Ovary (tissue), 3 donors: ENCODE measurements around the gene CBY1.

Source experiments
- EP300 ChIP-seq: sonication (generic); formaldehyde crosslinking; IDR thresholded peaks from one replicate; pipeline ENCODE4 v1.6.1; 2017; ENCODE audit warnings: antibody characterized with exemption
- POLR2A ChIP-seq: fragments of 450-650 bp; IDR thresholded peaks from one replicate; pipeline ENCODE4 v1.6.1; 2017; ENCODE audit warnings: antibody characterized with exemption, mild to moderate bottlenecking, moderate library complexity
- TF ChIP-seq, protein P1 (sequence below), 3 donors: fragments of 450-650 bp in 2 of 3; fragments of 200-600 bp in 1 of 3; IDR thresholded peaks; one replicate each; pipeline versions ENCODE4 v1.5.1 to v1.8.0; 2016 to 2022; ENCODE audit warnings: antibody characterized with exemption in 3 of 3, mild to moderate bottlenecking in 1 of 3
- donor health status: DM: no; HTN: no; CAD: no.

DNA sequence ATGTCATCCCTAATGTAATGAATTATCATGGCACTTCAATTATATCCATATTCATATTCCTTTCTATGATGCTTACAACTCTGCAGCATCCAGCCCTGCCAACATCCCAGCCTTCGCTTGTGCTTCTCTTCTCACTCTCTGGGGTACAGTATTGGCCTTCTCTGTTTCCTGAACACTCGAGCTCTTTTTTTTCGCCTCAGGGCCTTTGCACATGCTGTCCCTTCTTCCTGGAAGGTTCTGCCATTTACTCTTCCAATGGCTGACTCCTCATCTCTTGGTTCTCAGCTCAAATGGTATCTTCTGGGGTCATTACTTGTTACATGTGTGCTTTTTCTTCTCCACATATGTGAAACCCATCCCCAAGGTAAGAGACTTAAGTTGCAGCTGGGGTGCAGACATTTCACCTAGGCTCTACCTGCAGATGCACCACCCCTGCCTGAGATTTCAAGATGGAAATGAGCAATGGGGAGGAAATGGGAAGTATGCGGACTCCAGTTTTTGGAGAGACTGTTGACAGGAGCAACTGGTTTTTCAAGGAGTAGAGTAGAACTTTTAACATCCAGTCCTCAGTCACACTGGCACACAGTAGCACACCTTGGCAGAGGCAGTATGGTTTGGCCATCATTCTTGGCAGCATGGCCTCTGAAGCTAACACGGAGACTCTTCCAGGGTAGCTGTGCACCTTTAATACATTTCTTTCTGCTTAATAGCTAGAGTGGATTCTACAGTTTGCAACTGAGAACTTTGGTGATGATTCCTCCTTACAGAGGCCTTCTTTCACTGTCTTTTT lies 44.0 kb upstream of the CBY1 start:
- TF ChIP-seq, protein P1, sequence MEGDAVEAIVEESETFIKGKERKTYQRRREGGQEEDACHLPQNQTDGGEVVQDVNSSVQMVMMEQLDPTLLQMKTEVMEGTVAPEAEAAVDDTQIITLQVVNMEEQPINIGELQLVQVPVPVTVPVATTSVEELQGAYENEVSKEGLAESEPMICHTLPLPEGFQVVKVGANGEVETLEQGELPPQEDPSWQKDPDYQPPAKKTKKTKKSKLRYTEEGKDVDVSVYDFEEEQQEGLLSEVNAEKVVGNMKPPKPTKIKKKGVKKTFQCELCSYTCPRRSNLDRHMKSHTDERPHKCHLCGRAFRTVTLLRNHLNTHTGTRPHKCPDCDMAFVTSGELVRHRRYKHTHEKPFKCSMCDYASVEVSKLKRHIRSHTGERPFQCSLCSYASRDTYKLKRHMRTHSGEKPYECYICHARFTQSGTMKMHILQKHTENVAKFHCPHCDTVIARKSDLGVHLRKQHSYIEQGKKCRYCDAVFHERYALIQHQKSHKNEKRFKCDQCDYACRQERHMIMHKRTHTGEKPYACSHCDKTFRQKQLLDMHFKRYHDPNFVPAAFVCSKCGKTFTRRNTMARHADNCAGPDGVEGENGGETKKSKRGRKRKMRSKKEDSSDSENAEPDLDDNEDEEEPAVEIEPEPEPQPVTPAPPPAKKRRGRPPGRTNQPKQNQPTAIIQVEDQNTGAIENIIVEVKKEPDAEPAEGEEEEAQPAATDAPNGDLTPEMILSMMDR (IDR thresholded peaks at IDR 0.05): no peak
- TF ChIP-seq POLR2A (no peak), EP300 (no peak)
